GM20000 (cell line): Measurements from ENCODE around the gene SORBS1.

Experiments
- DNase-seq: peaks from one replicate; pipeline ENCODE4 v3.0.0; 2012; ENCODE audit warnings: low spot score
- TF ChIP-seq, protein P1 (sequence below): IDR thresholded peaks from 2 replicates; pipeline ENCODE4 v1.5.1; 2012; ENCODE audit warnings: mild to moderate bottlenecking, control low read depth; ENCODE audit errors: extremely low read depth, missing control alignments

The SORBS1 gene

GRCh38 chr10:95309958-95310357 is 251.2 kb downstream of the SORBS1 start:
- DNase-seq, result peak; percentile 32
- TF ChIP-seq, protein P1, sequence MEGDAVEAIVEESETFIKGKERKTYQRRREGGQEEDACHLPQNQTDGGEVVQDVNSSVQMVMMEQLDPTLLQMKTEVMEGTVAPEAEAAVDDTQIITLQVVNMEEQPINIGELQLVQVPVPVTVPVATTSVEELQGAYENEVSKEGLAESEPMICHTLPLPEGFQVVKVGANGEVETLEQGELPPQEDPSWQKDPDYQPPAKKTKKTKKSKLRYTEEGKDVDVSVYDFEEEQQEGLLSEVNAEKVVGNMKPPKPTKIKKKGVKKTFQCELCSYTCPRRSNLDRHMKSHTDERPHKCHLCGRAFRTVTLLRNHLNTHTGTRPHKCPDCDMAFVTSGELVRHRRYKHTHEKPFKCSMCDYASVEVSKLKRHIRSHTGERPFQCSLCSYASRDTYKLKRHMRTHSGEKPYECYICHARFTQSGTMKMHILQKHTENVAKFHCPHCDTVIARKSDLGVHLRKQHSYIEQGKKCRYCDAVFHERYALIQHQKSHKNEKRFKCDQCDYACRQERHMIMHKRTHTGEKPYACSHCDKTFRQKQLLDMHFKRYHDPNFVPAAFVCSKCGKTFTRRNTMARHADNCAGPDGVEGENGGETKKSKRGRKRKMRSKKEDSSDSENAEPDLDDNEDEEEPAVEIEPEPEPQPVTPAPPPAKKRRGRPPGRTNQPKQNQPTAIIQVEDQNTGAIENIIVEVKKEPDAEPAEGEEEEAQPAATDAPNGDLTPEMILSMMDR, result no peak

GRCh38 chr10:95308389-95309302 is 252.5 kb downstream of the SORBS1 start:
- DNase-seq, result no peak
- TF ChIP-seq, protein P1, result no peak

GRCh38 chr10:95306851-95307250 is 254.3 kb downstream of the SORBS1 start:
- DNase-seq, result no peak
- TF ChIP-seq, protein P1, result no peak

GRCh38 chr10:95306318-95306650 is 254.9 kb downstream of the SORBS1 start:
- TF ChIP-seq, protein P1, result no peak
- no peak for DNase-seq

GRCh38 chr10:95305606-95306317 is 255.4 kb downstream of the SORBS1 start:
- DNase-seq, result no peak

GRCh38 chr10:95304976-95305375 is 256.2 kb downstream of the SORBS1 start:
- TF ChIP-seq, protein P1, result no peak
- no peak for DNase-seq

More at GRCh38 chr10:95305606-95306317, 255.4 kb downstream of the SORBS1 start:
- TF ChIP-seq, protein P1, result no peak

- TF ChIP-seq, protein P1, result no peak
Measured at GRCh38 chr10:95304463-95304862, 256.7 kb downstream of the SORBS1 start.

More at GRCh38 chr10:95304463-95304862, 256.7 kb downstream of the SORBS1 start:
- DNase-seq, result no peak
